ENCODE measurements around the gene PREX1. TPM values are rescaled to one million over a fixed set of nuclear protein-coding genes. Genes with fewer than 3 reads are reported as not detected.

Gene PREX1
- total and polyA plus RNA-seq, 4 donors: 29.5 to 121 (median 69.3) TPM

GRCh38 chr20:48864254-48864653 lies 36.5 kb upstream of the PREX1 start:
- H3K9ac ChIP-seq (ENCODE audit: insufficient read depth in 1 of 2, low read length in 2 of 2): no peak overlapping the region
- H3K27ac ChIP-seq (ENCODE audit: low read depth in 1 of 2, low read length in 1 of 2): no peak overlapping the region
- H3K36me3 ChIP-seq (ENCODE audit: control insufficient read depth in 4 of 4, insufficient read depth in 4 of 4, low read length in 4 of 4): no peaks in the 10 kb centered on the region
- ATAC-seq (ENCODE audit: insufficient read depth, low FRiP score) (no peak), DNase-seq (no peak)
- H3K27me3 ChIP-seq (ENCODE audit: control insufficient read depth in 3 of 3, insufficient read depth in 3 of 3, low read length in 2 of 3): peaks cover 0 to 47% (median 4%) of the 10 kb centered on the region in 3 donors
- WGBS, 2 donors: 70 to 84% methylated on average over 5 of the region's 5 CpGs
- no peaks in the 10 kb centered on the region for H3K9me3 ChIP-seq (ENCODE audit: control insufficient read depth in 4 of 4, insufficient read depth in 3 of 4, low read length in 3 of 4)
- H3K4me3 ChIP-seq: no peak overlapping the region
- TF ChIP-seq CTCF (IDR thresholded peaks at IDR 0.05; ENCODE audit: control extremely low read depth, extremely low read depth): no peak
- H3K4me1 ChIP-seq (ENCODE audit: control insufficient read depth in 5 of 5, insufficient read depth in 5 of 5, low read length in 5 of 5): peaks cover 0 to 3% (median 0%) of the 10 kb centered on the region in 5 donors

GRCh38 chr20:48862279-48862678 lies 34.5 kb upstream of the PREX1 start:
- DNase-seq: no peak
- Histone ChIP-seq H3K4me1 (ENCODE audit: control insufficient read depth in 5 of 5, insufficient read depth in 5 of 5, low read length in 5 of 5) (peaks cover 0 to 5% (median 0%) of the 10 kb centered on the region in 5 donors), H3K36me3 (ENCODE audit: control insufficient read depth in 4 of 4, insufficient read depth in 4 of 4, low read length in 4 of 4) (no peaks in the 10 kb centered on the region), H3K4me3 (no peak overlapping the region), H3K9me3 (ENCODE audit: control insufficient read depth in 4 of 4, insufficient read depth in 3 of 4, low read length in 3 of 4) (no peaks in the 10 kb centered on the region), H3K9ac (ENCODE audit: insufficient read depth in 1 of 2, low read length in 2 of 2) (no peak overlapping the region), H3K27ac (ENCODE audit: low read depth in 1 of 2, low read length in 1 of 2) (no peak overlapping the region), H3K27me3 (ENCODE audit: control insufficient read depth in 3 of 3, insufficient read depth in 3 of 3, low read length in 2 of 3) (peaks cover 0 to 47% (median 4%) of the 10 kb centered on the region in 3 donors)
- WGBS, 2 donors: 55 to 59% methylated on average over 1 of the region's 1 CpG
- no peak for ATAC-seq (ENCODE audit: insufficient read depth, low FRiP score)
- TF ChIP-seq CTCF (IDR thresholded peaks at IDR 0.05; ENCODE audit: control extremely low read depth, extremely low read depth): no peak

- no peak for DNase-seq
- WGBS, 2 donors: 91 to 92% methylated on average over 2 of the region's 2 CpGs
- H3K36me3 ChIP-seq (ENCODE audit: control insufficient read depth in 4 of 4, insufficient read depth in 4 of 4, low read length in 4 of 4): no peaks in the 10 kb centered on the region
- H3K27ac ChIP-seq (ENCODE audit: low read depth in 1 of 2, low read length in 1 of 2): no peak overlapping the region
- H3K9ac ChIP-seq (ENCODE audit: insufficient read depth in 1 of 2, low read length in 2 of 2): no peak overlapping the region
- no peak for TF ChIP-seq CTCF (IDR thresholded peaks at IDR 0.05; ENCODE audit: control extremely low read depth, extremely low read depth)
- H3K9me3 ChIP-seq (ENCODE audit: control insufficient read depth in 4 of 4, insufficient read depth in 3 of 4, low read length in 3 of 4): no peaks in the 10 kb centered on the region
- no peak overlapping the region for H3K4me3 ChIP-seq
- peaks cover 0 to 2% (median 0%) of the 10 kb centered on the region in 5 donors for H3K4me1 ChIP-seq (ENCODE audit: control insufficient read depth in 5 of 5, insufficient read depth in 5 of 5, low read length in 5 of 5)
- no peak for ATAC-seq (ENCODE audit: insufficient read depth, low FRiP score)
- peaks cover 0 to 48% (median 4%) of the 10 kb centered on the region in 3 donors for H3K27me3 ChIP-seq (ENCODE audit: control insufficient read depth in 3 of 3, insufficient read depth in 3 of 3, low read length in 2 of 3)
Observed at GRCh38 chr20:48861444-48861843, 33.6 kb upstream of the PREX1 start.

Data from lung (tissue), 12 donors.